EL (cell line): Measurements from ENCODE around the gene XG.
A peak's percentile ranks its signal among the peaks of the same experiment; 100 is the strongest.
"Not testable (repeated sequence)": the region's sequence is repeated elsewhere in the genome, so short reads cannot be mapped to it uniquely, and the experiment has no call there.

Experiments used
- DNase-seq: peaks from one replicate; pipeline ENCODE4 v3.0.0-alpha.2; 2016

Gene XG

GRCh38 chrX:2781698-2782097, 29.9 kb downstream of the XG start:
- DNase-seq = no peak

- DNase-seq = no peak
These were observed 30.3 kb downstream of the XG start for GRCh38 chrX:2782171-2782570.

GRCh38 chrX:2782778-2783177, 30.9 kb downstream of the XG start:
- DNase-seq = no peak

DNA sequence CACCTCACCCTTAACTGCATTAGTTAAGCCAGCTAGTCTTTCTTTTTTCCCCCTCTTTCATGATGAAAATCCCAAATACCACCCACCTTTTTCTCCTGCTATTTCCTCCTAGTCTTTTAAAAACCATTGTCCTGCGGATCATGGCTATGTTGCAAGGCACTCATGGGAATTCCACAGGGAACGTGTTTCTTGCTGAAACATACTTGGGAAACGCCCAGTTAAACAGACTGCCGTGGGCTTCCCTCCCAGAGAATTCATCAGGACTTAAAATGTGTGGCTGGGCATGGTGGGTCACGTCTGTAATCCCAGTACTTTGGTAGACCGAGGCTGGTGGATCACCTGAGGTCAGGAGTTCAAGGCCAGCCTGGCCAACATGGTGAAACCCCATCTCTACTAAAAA, 32.2 kb downstream of the XG start:
- DNase-seq = no peak

GRCh38 chrX:2785538-2785937, 33.7 kb downstream of the XG start:
- no peak for DNase-seq

DNA sequence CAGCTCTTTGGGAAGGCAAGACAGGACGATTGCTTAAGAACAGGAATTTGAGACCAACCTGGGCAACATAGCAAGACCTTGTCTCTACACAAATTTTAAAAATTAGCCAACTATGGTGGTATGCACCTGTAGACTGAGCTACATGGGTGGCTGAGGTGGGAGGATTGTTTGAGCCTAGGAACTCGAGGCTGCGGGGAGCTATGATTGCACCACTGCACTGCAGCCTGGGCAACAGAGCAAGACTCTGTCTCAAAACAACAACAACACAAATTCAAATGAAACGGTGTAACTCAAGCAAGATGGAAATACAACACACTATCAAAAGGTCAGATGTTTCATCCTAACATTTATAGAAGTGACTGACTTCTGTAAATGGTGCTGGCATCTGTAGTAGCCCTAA, 37.1 kb downstream of the XG start:
- no peak for DNase-seq

- no peak for DNase-seq
These were observed 37.7 kb downstream of the XG start for GRCh38 chrX:2789569-2789968.

- no peak for DNase-seq
These were observed 41.9 kb downstream of the XG start for GRCh38 chrX:2793752-2794151.

- DNase-seq = no peak
These were observed 42.5 kb downstream of the XG start for GRCh38 chrX:2794336-2794735.

DNA sequence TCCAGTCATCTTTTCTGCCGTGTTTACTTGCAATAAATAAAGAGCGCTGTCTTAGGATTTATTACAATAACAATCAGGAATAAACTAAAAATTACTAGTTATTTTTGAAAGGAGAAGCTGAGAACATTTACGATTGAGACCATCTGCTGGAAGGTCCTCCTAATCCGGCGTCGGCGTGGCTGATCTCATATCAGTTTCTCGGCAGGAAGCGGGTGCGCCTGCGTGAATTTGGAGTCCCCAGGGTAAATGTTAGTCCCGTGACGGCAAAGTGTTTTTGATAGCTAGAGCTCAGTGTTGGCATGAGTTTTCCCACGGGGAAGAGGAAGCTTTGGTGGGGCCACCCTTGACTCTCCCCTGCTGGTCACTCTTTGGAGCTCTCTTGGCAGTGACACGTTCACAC, 45.0 kb downstream of the XG start:
- not testable (repeated sequence) for DNase-seq

- no peak for DNase-seq
These were observed 47.5 kb downstream of the XG start for GRCh38 chrX:2799369-2799768.

GRCh38 chrX:2799980-2800379, 48.1 kb downstream of the XG start:
- not testable (repeated sequence) for DNase-seq

DNA sequence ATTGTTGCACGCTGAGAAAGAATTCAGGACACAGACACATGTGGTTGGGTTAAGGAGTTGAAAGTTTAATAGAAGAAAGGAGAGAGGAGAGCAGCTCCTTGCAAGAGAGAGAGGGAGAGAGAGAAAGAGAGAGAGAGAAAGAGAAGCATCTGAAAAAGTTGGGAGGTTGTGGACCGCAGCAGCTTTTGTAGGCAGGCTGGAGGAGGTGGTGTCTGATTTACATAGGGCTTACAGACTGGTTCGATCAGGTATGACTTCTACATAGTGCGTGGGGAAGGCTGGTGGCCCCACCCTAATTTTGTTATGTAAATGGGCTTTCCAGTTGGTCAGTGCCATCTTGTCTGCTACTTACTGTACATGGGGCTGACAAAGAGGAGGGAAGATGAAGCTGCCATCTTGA, 49.4 kb downstream of the XG start:
- no peak for DNase-seq

DNA sequence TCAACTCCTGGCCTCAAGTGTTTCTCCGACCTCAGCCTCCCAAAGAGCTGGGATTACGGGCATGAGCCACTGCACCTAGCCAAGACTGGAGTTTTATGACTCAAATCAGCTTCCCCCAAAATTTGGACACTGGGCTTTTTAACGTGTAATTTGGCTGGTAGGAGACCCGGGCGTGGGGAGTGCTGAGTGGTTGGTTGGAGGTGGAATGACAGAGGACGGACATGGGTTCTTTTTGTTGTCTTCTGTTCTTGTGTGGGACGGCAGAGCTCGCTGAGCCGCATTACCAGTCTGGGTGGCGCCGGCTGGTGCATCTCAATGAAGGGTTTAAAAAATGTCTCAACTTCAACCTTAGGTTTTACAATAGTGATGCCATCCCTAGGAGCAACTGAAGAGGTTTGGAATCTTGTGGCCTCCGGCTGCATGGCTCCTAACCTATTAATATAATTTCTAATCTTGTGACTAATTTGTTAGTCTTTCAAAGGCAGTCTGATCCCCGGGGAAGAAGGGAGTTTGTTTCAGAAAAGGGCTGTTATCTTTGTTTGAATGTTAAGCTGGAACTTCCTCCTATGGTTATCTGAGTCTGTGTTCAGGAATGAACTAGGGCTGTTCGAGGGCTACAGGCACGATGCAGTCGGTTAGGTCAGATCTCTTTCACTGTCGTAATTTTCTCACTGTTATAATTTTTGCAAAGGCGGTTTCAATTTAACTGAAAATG, 50.7 kb downstream of the XG start:
- DNase-seq = peak; percentile 3

DNA sequence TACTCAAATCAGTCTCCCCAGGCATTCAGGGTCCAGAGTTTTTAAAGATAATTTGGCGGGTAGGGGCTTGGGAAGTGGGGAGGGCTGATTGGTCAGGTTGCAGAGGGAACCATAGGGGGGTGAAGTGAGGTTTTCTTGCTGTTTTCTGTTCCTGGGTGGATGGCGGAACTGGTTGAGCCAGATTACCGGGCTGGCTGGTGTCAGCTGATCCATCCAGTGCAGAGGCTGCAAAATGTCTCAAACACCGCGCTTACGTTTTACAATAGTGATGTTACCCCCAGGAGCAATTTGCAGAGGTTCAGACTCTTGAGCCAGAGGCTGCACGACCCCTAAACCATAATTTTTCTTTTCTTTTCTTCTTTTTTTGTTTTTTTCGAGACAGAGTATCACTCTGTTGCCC, 51.6 kb downstream of the XG start:
- DNase-seq = not testable (repeated sequence)

DNA sequence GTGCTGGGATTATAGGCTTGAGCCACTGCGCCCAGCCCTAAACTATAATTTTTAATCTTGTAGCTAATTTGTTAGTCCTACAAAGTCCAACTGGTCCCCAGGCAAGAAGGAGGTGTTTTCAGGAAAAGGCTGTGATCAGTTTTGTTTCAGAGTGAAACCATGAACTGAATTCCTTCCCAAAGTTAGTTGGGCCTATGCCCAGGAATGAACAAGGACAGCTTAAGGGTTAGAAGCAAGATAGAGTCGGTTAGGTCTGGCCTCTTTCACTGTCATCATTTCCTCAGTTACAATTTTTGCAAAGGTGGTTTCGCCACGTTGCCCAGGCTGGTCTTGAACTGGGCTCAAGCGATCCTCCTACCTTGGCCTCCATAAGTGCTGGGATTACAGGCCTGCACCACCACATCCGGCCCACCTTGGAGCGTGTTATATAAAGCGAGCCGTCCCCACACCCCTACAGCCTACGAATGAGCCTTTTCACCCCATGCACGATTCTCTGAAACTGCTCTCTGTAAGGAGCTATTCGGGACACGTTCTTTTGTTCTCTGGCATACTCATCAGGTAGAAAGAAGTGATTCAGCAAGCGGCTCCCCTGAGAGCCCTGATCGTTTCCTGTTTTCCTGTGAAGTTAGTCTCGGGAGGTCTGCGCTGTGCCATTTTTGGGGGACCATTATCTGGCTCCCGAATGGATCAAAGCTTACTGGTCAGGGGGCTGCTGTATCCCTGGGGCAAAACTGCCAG, 52.4 kb downstream of the XG start:
- DNase-seq = not testable (repeated sequence)

- not testable (repeated sequence) for DNase-seq
These were observed 53.0 kb downstream of the XG start for GRCh38 chrX:2804858-2805257.

- DNase-seq = no peak
These were observed 59.4 kb downstream of the XG start for GRCh38 chrX:2811271-2811670.

GRCh38 chrX:2812161-2812907, 60.5 kb downstream of the XG start:
- peak; percentile 50 for DNase-seq

DNA sequence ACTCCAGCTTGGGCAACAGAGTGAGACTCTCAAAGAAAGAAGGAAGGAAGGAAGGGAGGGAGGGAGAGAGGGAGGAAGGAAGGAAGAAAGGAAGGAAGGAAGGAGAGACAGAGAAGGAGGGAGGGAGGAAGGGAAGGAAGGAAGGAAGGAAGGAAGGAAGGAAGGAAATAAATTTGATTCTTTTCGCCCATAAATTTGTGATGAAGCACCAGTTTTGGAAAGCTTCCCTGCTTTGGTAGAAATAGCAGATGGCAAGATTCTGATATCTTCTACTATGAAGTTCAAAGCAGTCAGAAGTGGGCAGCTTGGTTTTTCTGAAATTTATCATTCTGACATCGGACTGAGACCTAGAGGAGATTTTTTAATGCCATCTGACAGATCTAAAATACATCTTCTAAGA, 65.2 kb downstream of the XG start:
- no peak for DNase-seq

- DNase-seq = no peak
These were observed 67.7 kb downstream of the XG start for GRCh38 chrX:2819345-2820135.

- no peak for DNase-seq
These were observed 68.4 kb downstream of the XG start for GRCh38 chrX:2820136-2820771.
